WTC11 (cell line): ENCODE measurements around the gene IFT122.

Experiments used
- CTCF ChIP-seq: fragments of 200-600 bp; IDR thresholded peaks from 2 replicates; pipeline ENCODE4 v1.8.0; 2022; ENCODE audit warnings: antibody characterized with exemption
- ESRRA ChIP-seq: sonication (generic); formaldehyde crosslinking; IDR thresholded peaks from 2 replicates; pipeline ENCODE4 v1.8.1; 2022; ENCODE audit warnings: mild to moderate bottlenecking, missing genetic modification reagents, borderline replicate concordance
- MAX ChIP-seq: sonication (generic); formaldehyde crosslinking; IDR thresholded peaks from 2 replicates; pipeline ENCODE4 v1.8.0; 2022; ENCODE audit warnings: mild to moderate bottlenecking, missing genetic modification reagents

- TF ChIP-seq CTCF (no peak), ESRRA (CRISPR knock-in tag) (no peak), MAX (CRISPR knock-in tag) (no peak)
Observed at GRCh38 chr3:129469026-129469425, 29.0 kb downstream of the IFT122 start.
